Measurements from ENCODE around the gene DST. TPM values are rescaled to one million over a fixed set of nuclear protein-coding genes. Genes with fewer than 3 reads are reported as not detected.

DST gene
- total and polyA plus RNA-seq, 2 of the 8 experiments (the other 6 are each of a cell fraction or from before 2014, with no cell fraction given): 49.4 to 116 TPM

GRCh38 chr6:56541741-56542360, 100.8 kb downstream of the DST start:
- Histone ChIP-seq H3K23me2 (ENCODE audit: low read depth, low read length) (0 out of 2 replicates have a peak, but pooled peaks cover 2% of the 10 kb centered on the region), H4K8ac (ENCODE audit: extremely low read depth, insufficient read depth, low read length) (no peak overlapping the region), H3K27ac (ENCODE audit: low read depth, low read length) (no peak overlapping the region), H3K9me3 (ENCODE audit: insufficient read depth in 2 of 2, low read depth in 1 of 2, low read length in 1 of 2) (no peaks in the 10 kb centered on the region), H3K4me2 (ENCODE audit: insufficient read depth in 1 of 2, low read depth in 2 of 2, low read length in 2 of 2) (peak overlapping the region; percentile 70 to 91), H3K18ac (ENCODE audit: extremely low read depth, low read length) (no peak overlapping the region), H3K36me3 (ENCODE audit: control insufficient read depth in 2 of 4, insufficient read depth in 4 of 4, low read length in 3 of 4) (no peaks in the 10 kb centered on the region; a peak in 2 of 8 replicates), H3K9ac (replicated peaks in 1 of 4; ENCODE audit: extremely low read depth in 1 of 4, low read depth in 3 of 4, low read length in 3 of 4) (no peak overlapping the region), H3K27me3 (replicated peaks in 1 of 4; ENCODE audit: control insufficient read depth in 3 of 4, extremely low read depth in 1 of 4, insufficient read depth in 3 of 4, low read length in 3 of 4) (no peaks in the 10 kb centered on the region), H4K91ac (replicated peaks; ENCODE audit: insufficient read length, low read length) (no peak overlapping the region), H3K79me2 (ENCODE audit: control insufficient read depth in 1 of 2, insufficient read depth in 2 of 2, low read length in 2 of 2) (peaks cover 0 to 26% of the 10 kb centered on the region in 2 experiments; a peak in 1 of 4 replicates), H3K56ac (replicated peaks; ENCODE audit: insufficient read length, low read depth, low read length) (no peak overlapping the region), H2AFZ (ENCODE audit: low read length) (no peak overlapping the region), H2BK20ac (ENCODE audit: low read length) (no peak overlapping the region), H3K14ac (ENCODE audit: insufficient read length) (no peak overlapping the region), H2BK5ac (ENCODE audit: low read depth, low read length) (no peak overlapping the region), H3K79me1 (ENCODE audit: low read depth, low read length) (no peaks in the 10 kb centered on the region), H2AK5ac (ENCODE audit: low read depth, low read length) (no peak overlapping the region), H4K20me1 (replicated peaks in 1 of 2; ENCODE audit: control insufficient read depth in 1 of 2, insufficient read depth in 2 of 2, low read length in 2 of 2) (no peaks in the 10 kb centered on the region), H2BK12ac (ENCODE audit: low read depth, low read length) (no peak overlapping the region; the same call in 1 of the 2 replicates), H3K4ac (replicated peaks; ENCODE audit: insufficient read length, low read depth, low read length) (no peak overlapping the region), H2BK120ac (replicated peaks; ENCODE audit: low read depth, low read length) (no peak overlapping the region), H2BK15ac (ENCODE audit: low read length) (no peak overlapping the region), H3K4me1 (replicated peaks in 1 of 4; ENCODE audit: control insufficient read depth in 3 of 4, insufficient read depth in 4 of 4, low read length in 3 of 4) (peaks cover 0 to 6% (median 4%) of the 10 kb centered on the region in 4 experiments; a peak in 4 of 7 replicates), H4K5ac (ENCODE audit: insufficient read length, low read depth, low read length) (no peak overlapping the region), H3K4me3 (ENCODE audit: extremely low read depth in 1 of 4, insufficient read depth in 2 of 4, low read depth in 3 of 4, low read length in 4 of 4) (peak overlapping the region in 3 of 4 experiments; percentile 39 to 73 (median 67); a peak in 5 of 8 replicates), H3K23ac (ENCODE audit: insufficient read length) (no peak overlapping the region)
- POLR2A ChIA-PET (ENCODE audit: partially characterized antibody): interaction anchor here (0.6 to 2.1 kb wide), 6 partner anchors 11 to 560 kb away, joined by 3 to 10 read pairs (median 3); no protein-coding TSS in a partner anchor
- CTCF ChIA-PET (ENCODE audit: partially characterized antibody): interaction anchor here (0.5 to 1.7 kb wide), 15 partner anchors 10 to 396 kb away, joined by 3 to 9 read pairs (median 4); no protein-coding TSS in a partner anchor
- DNase-seq (ENCODE audit: low read depth in 1 of 2, low spot score in 2 of 2) (no peak), FAIRE-seq (no peak)
- 59% methylated on average over 3 of the region's 3 CpGs; no CpG with 5 or more reads in 1 of the 2 experiments for WGBS, 2 experiments (ENCODE audit: extremely low coverage in 1 of 2, insufficient coverage in 1 of 2, insufficient read length in 1 of 2, insufficient replicate concordance in 2 of 2, low coverage in 1 of 2, low lambda C conversion rate in 2 of 2, missing lambda C conversion rate in 1 of 2)
- TF ChIP-seq CBX8 (IDR thresholded peaks at IDR 0.05; ENCODE audit: borderline replicate concordance, low read depth, low read length) (no peak), TAF7 (optimal IDR thresholded peaks at IDR 0.05; ENCODE audit: borderline replicate concordance, low read depth, low read length) (no peak), E2F6 (IDR thresholded peaks at IDR 0.05) (no peak), HDAC6 (IDR thresholded peaks at IDR 0.05; ENCODE audit: low read depth, low read length) (no peak), RXRA (IDR thresholded peaks at IDR 0.05; ENCODE audit: insufficient read depth, low read depth, low read length) (no peak), RFX5 (IDR thresholded peaks at IDR 0.05; ENCODE audit: borderline replicate concordance, low read depth, low read length) (no peak), MAX (IDR thresholded peaks at IDR 0.05) (no peak)
